GM23338 (cell line): Measurements from ENCODE around the gene MLLT10. TPM values are rescaled to one million over a fixed set of nuclear protein-coding genes. Genes with fewer than 3 reads are reported as not detected.

ENCODE experiments used
- ATAC-seq: fragments of 200-7000 bp; cut with Tn5 transposase; 3 replicates; pipeline ENCODE4 v1.9.1; 2020
- DNase-seq: peaks from one replicate; pipeline ENCODE4 v3.0.0-alpha.2; 2015; ENCODE audit warnings: low spot score
- H2AFZ ChIP-seq: fragments of 200-600 bp; sonication (generic); 2 replicates; pipeline ENCODE4 v1.8.0; 2016; ENCODE audit warnings: antibody characterized with exemption, mild to moderate bottlenecking, moderate library complexity
- H3F3A ChIP-seq: fragments of 200-600 bp; sonication (generic); replicated peaks from 2 replicates; pipeline ENCODE4 v1.8.0; 2017; ENCODE audit warnings: antibody characterized with exemption, mixed run types, low read depth
- H3K27ac ChIP-seq: fragments of 200-600 bp; sonication (generic); 2 replicates; pipeline ENCODE4 v1.6.1; 2016; ENCODE audit warnings: low read depth
- H3K27me3 ChIP-seq: fragments of 200-600 bp; sonication (generic); 2 replicates; pipeline ENCODE4 v1.8.0; 2016; ENCODE audit warnings: mild to moderate bottlenecking, mixed run types, moderate library complexity; ENCODE audit not compliant: insufficient read depth
- H3K36me3 ChIP-seq: fragments of 200-600 bp; sonication (generic); 2 replicates; pipeline ENCODE4 v1.8.0; 2016; ENCODE audit warnings: mild to moderate bottlenecking; ENCODE audit not compliant: insufficient read depth
- H3K4me1 ChIP-seq: fragments of 200-600 bp; sonication (generic); 2 replicates; pipeline ENCODE4 v1.8.0; 2016; ENCODE audit warnings: mild to moderate bottlenecking, moderate library complexity; ENCODE audit not compliant: insufficient read depth
- H3K4me2 ChIP-seq: fragments of 200-600 bp; sonication (generic); 2 replicates; pipeline ENCODE4 v1.7.1; 2017; ENCODE audit warnings: mixed run types
- H3K4me3 ChIP-seq: fragments of 200-600 bp; sonication (generic); 2 replicates; pipeline ENCODE4 v1.6.1; 2016; ENCODE audit warnings: mixed run types
- H3K79me2 ChIP-seq: fragments of 200-600 bp; sonication (generic); replicated peaks from 2 replicates; pipeline ENCODE4 v1.8.0; 2017; ENCODE audit warnings: mild to moderate bottlenecking; ENCODE audit not compliant: insufficient read depth
- H3K9me2 ChIP-seq: fragments of 200-600 bp; sonication (generic); 2 replicates; pipeline ENCODE4 v1.8.0; 2017; ENCODE audit not compliant: insufficient read depth
- H4K20me1 ChIP-seq: fragments of 200-600 bp; sonication (generic); replicated peaks from 2 replicates; pipeline ENCODE4 v1.8.0; 2017; ENCODE audit warnings: mild to moderate bottlenecking; ENCODE audit not compliant: insufficient read depth
- H3K27ac Mint-ChIP-seq: 2 replicates; pipeline ENCODE4 v1.8.0; 2020; ENCODE audit warnings: inconsistent platforms, mild to moderate bottlenecking, moderate library complexity, mixed read lengths
- H3K27me3 Mint-ChIP-seq: 3 replicates; pipeline ENCODE4 v1.8.0; 2022; ENCODE audit warnings: low read depth, mild to moderate bottlenecking, moderate library complexity, mixed read lengths, inconsistent platforms; ENCODE audit not compliant: insufficient read depth, poor library complexity
- H3K36me3 Mint-ChIP-seq: 3 replicates; pipeline ENCODE4 v1.8.0; 2021; ENCODE audit warnings: low read depth, mild to moderate bottlenecking, inconsistent platforms, moderate library complexity, mixed read lengths
- H3K4me1 Mint-ChIP-seq: 3 replicates; pipeline ENCODE4 v1.8.0; 2020; ENCODE audit warnings: mild to moderate bottlenecking, inconsistent platforms, mixed read lengths
- H3K4me3 Mint-ChIP-seq: 3 replicates; pipeline ENCODE4 v1.8.0; 2021; ENCODE audit warnings: moderate library complexity, mild to moderate bottlenecking, inconsistent platforms, mixed read lengths
- H3K9me3 Mint-ChIP-seq: 3 replicates; pipeline ENCODE4 v1.8.0; 2020; ENCODE audit warnings: moderate library complexity, mild to moderate bottlenecking, inconsistent platforms, mixed read lengths
- ETS1 ChIP-seq: IDR thresholded peaks from 2 replicates; pipeline ENCODE4 v1.6.1; 2016; ENCODE audit warnings: antibody characterized with exemption
- EZH2 ChIP-seq: fragments of 200-600 bp; sonication (generic); IDR thresholded peaks from one replicate; pipeline ENCODE4 v1.8.0; 2017; ENCODE audit warnings: antibody characterized with exemption, mild to moderate bottlenecking, low read depth; ENCODE audit not compliant: unreplicated experiment
- EZH2phosphoT487 ChIP-seq: fragments of 200-600 bp; sonication (generic); IDR thresholded peaks from one replicate; pipeline ENCODE4 v1.8.1; 2018; ENCODE audit warnings: antibody characterized with exemption; ENCODE audit not compliant: unreplicated experiment
- JUNB ChIP-seq: IDR thresholded peaks from one replicate; pipeline ENCODE4 v1.6.1; 2016; ENCODE audit warnings: antibody characterized with exemption; ENCODE audit not compliant: unreplicated experiment
- ZNF331 ChIP-seq: fragments of 250-450 bp; sonication (Bioruptor Pico); IDR thresholded peaks from 2 replicates; pipeline ENCODE4 v1.5.0; 2020; ENCODE audit warnings: low read depth, mild to moderate bottlenecking, moderate library complexity
- polyA plus RNA-seq: library from polyadenylated mRNA; unstranded; fragments of >200 nt; fragmentation: Nextera tagmentation; extraction: Ambion mirVana; gene quantifications from 2 replicates; pipeline ENCODE4 v1.2.1, GENCODE V29; 2016
- total RNA-seq: library from RNA; depleted of rRNA; stranded (reverse); fragments of >200 nt; shearing (Covaris generic); gene quantifications from 2 replicates; pipeline ENCODE4 v1.2.3, GENCODE V29; 2014
- TF ChIP-seq, protein P1 (sequence below): IDR thresholded peaks from one replicate; pipeline ENCODE4 v1.6.1; 2018; ENCODE audit warnings: antibody characterized with exemption; ENCODE audit not compliant: unreplicated experiment
- TF ChIP-seq, protein P2 (sequence below), 2 experiments: fragments of 200-600 bp in 1 of 2; sonication (generic) in 1 of 2; conservative IDR thresholded peaks; 2 replicates each; pipeline versions ENCODE4 v1.5.1 to v1.6.1; 2016 to 2017; ENCODE audit warnings: antibody characterized with exemption in 2 of 2, low read depth in 2 of 2, mild to moderate bottlenecking in 2 of 2, moderate library complexity in 1 of 2

The MLLT10 gene
- total and polyA plus RNA-seq, 2 experiments from 2014 or later: 28.8 to 55.4 TPM

GRCh38 chr10:21732067-21732772 is 198.2 kb downstream of the MLLT10 start (continued):
- TF ChIP-seq, protein P1, sequence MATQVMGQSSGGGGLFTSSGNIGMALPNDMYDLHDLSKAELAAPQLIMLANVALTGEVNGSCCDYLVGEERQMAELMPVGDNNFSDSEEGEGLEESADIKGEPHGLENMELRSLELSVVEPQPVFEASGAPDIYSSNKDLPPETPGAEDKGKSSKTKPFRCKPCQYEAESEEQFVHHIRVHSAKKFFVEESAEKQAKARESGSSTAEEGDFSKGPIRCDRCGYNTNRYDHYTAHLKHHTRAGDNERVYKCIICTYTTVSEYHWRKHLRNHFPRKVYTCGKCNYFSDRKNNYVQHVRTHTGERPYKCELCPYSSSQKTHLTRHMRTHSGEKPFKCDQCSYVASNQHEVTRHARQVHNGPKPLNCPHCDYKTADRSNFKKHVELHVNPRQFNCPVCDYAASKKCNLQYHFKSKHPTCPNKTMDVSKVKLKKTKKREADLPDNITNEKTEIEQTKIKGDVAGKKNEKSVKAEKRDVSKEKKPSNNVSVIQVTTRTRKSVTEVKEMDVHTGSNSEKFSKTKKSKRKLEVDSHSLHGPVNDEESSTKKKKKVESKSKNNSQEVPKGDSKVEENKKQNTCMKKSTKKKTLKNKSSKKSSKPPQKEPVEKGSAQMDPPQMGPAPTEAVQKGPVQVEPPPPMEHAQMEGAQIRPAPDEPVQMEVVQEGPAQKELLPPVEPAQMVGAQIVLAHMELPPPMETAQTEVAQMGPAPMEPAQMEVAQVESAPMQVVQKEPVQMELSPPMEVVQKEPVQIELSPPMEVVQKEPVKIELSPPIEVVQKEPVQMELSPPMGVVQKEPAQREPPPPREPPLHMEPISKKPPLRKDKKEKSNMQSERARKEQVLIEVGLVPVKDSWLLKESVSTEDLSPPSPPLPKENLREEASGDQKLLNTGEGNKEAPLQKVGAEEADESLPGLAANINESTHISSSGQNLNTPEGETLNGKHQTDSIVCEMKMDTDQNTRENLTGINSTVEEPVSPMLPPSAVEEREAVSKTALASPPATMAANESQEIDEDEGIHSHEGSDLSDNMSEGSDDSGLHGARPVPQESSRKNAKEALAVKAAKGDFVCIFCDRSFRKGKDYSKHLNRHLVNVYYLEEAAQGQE: no peak

GRCh38 chr10:21733710-21734109 is 199.7 kb downstream of the MLLT10 start:
- no peaks in the 10 kb centered on the region for H3K9me3 Mint-ChIP-seq
- H3K27me3 Mint-ChIP-seq: peaks cover 8% of the 10 kb centered on the region
- Histone ChIP-seq H3K36me3 (no peaks in the 10 kb centered on the region; the same call in 1 of the 2 replicates), H3K27ac (no peak overlapping the region), H3K4me3 (no peak overlapping the region), H4K20me1 (no peaks in the 10 kb centered on the region), H3K4me1 (peaks cover 5% of the 10 kb centered on the region; the same call in 1 of the 2 replicates), H3K9me2 (no peaks in the 10 kb centered on the region), H3K4me2 (no peak overlapping the region), H3K79me2 (0 out of 2 replicates have a peak, but pooled peaks cover 12% of the 10 kb centered on the region), H3F3A (no peaks in the 10 kb centered on the region; the same call in 1 of the 2 replicates), H2AFZ (no peak overlapping the region), H3K27me3 (no peaks in the 10 kb centered on the region)
- peaks cover 35% of the 10 kb centered on the region for H3K4me1 Mint-ChIP-seq
- TF ChIP-seq ZNF331 (CRISPR knock-in tag): no peak
- no peak for TF ChIP-seq ETS1
- no peak for TF ChIP-seq EZH2phosphoT487
- TF ChIP-seq EZH2: no peak
- no peak for TF ChIP-seq JUNB
- ATAC-seq (peak; percentile 23), DNase-seq (no peak)
- H3K4me3 Mint-ChIP-seq: no peak overlapping the region; the same call in 2 of the 3 replicates
- H3K27ac Mint-ChIP-seq: peak overlapping the region; percentile 77; the same call in 1 of the 2 replicates
- H3K36me3 Mint-ChIP-seq: peaks cover 37% of the 10 kb centered on the region

GRCh38 chr10:21737106-21737505 is 203.1 kb downstream of the MLLT10 start:
- Mint-ChIP-seq H3K27me3 (peaks cover 11% of the 10 kb centered on the region), H3K27ac (no peak overlapping the region), H3K9me3 (no peaks in the 10 kb centered on the region), H3K4me1 (peaks cover 29% of the 10 kb centered on the region), H3K4me3 (no peak overlapping the region), H3K36me3 (peaks cover 59% of the 10 kb centered on the region)
- H3K36me3 ChIP-seq: peaks cover 9% of the 10 kb centered on the region
- H3K4me3 ChIP-seq: no peak overlapping the region
- no peak overlapping the region for H2AFZ ChIP-seq
- DNase-seq (no peak), ATAC-seq (no peak)
- 0 out of 2 replicates have a peak, but pooled peaks cover 5% of the 10 kb centered on the region for H3K4me1 ChIP-seq
- no peaks in the 10 kb centered on the region; the same call in 1 of the 2 replicates for H3F3A ChIP-seq
- no peak overlapping the region for H3K27ac ChIP-seq
- H4K20me1 ChIP-seq: no peaks in the 10 kb centered on the region
- H3K79me2 ChIP-seq: 0 out of 2 replicates have a peak, but pooled peaks cover 11% of the 10 kb centered on the region
- no peaks in the 10 kb centered on the region for H3K9me2 ChIP-seq
- TF ChIP-seq EZH2: no peak
- TF ChIP-seq, protein P2, sequence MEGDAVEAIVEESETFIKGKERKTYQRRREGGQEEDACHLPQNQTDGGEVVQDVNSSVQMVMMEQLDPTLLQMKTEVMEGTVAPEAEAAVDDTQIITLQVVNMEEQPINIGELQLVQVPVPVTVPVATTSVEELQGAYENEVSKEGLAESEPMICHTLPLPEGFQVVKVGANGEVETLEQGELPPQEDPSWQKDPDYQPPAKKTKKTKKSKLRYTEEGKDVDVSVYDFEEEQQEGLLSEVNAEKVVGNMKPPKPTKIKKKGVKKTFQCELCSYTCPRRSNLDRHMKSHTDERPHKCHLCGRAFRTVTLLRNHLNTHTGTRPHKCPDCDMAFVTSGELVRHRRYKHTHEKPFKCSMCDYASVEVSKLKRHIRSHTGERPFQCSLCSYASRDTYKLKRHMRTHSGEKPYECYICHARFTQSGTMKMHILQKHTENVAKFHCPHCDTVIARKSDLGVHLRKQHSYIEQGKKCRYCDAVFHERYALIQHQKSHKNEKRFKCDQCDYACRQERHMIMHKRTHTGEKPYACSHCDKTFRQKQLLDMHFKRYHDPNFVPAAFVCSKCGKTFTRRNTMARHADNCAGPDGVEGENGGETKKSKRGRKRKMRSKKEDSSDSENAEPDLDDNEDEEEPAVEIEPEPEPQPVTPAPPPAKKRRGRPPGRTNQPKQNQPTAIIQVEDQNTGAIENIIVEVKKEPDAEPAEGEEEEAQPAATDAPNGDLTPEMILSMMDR (conservative IDR thresholded peaks at IDR 0.05; ENCODE audit: low read depth in 2 of 2): no peak
- no peak overlapping the region for H3K4me2 ChIP-seq
- no peaks in the 10 kb centered on the region for H3K27me3 ChIP-seq
